Parathyroid adenoma (tissue), 2 donors: ENCODE results near the gene MTSS2.

Experiments
- H2AFZ ChIP-seq: fragments of 300-600 bp; sonication (generic); one replicate; pipeline ENCODE4 v1.7.0; 2017; ENCODE audit warnings: antibody characterized with exemption, mild to moderate bottlenecking
- H3K27ac ChIP-seq: fragments of 300-600 bp; sonication (generic); one replicate; pipeline ENCODE4 v1.7.0; 2017
- H3K27me3 ChIP-seq: fragments of 300-600 bp; sonication (generic); one replicate; pipeline ENCODE4 v1.7.0; 2017; ENCODE audit warnings: low read length; ENCODE audit not compliant: control insufficient read depth, insufficient read depth
- H3K36me3 ChIP-seq: fragments of 300-600 bp; sonication (generic); one replicate; pipeline ENCODE4 v1.7.0; 2017; ENCODE audit warnings: low read length; ENCODE audit not compliant: control insufficient read depth, insufficient read depth
- H3K4me1 ChIP-seq: fragments of 300-600 bp; sonication (generic); one replicate; pipeline ENCODE4 v1.7.0; 2017; ENCODE audit warnings: control low read depth
- H3K4me2 ChIP-seq: fragments of 300-600 bp; sonication (generic); one replicate; pipeline ENCODE4 v1.7.0; 2017; ENCODE audit warnings: low read length
- H3K4me3 ChIP-seq: fragments of 300-600 bp; sonication (generic); one replicate; pipeline ENCODE4 v1.7.0; 2017; ENCODE audit warnings: low read depth, low read length
- H3K79me2 ChIP-seq: fragments of 300-600 bp; sonication (generic); one replicate; pipeline ENCODE4 v1.7.0; 2017; ENCODE audit warnings: control low read depth
- H3K9ac ChIP-seq: fragments of 300-600 bp; sonication (generic); one replicate; pipeline ENCODE4 v1.7.0; 2017; ENCODE audit warnings: mild to moderate bottlenecking
- H3K9me3 ChIP-seq: fragments of 300-600 bp; sonication (generic); one replicate; pipeline ENCODE4 v1.7.0; 2017; ENCODE audit warnings: low read length; ENCODE audit not compliant: control insufficient read depth
- CTCF ChIP-seq: fragments of 300-600 bp; sonication (generic); IDR thresholded peaks from one replicate; pipeline ENCODE4 v1.7.0; 2017; ENCODE audit warnings: antibody characterized with exemption, mild to moderate bottlenecking
- donor health status: primary hyperparathyroidism.

MTSS2 gene

DNA sequence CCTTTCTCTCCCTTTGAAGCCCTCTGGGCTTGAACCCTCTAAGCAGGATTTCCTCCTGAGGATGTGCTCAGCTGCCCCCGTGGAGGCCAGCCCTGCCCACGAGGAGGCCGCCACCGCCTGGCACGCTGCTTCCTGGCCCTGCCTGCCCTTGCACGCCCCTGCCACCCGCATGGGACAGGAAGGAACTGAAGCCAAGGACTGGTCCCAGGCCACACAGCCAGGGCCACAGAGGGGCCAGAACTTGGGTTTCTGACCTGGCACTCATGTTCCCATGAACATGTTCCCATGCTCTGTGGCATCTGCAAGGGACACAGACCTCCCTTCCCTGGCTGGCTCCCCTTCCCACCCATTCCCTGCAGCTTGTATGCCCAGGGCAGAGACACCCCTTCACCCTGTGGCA is 24.1 kb upstream of the MTSS2 start:
- peaks cover 10% of the 10 kb centered on the region for H3K79me2 ChIP-seq
- no peak overlapping the region for H3K4me3 ChIP-seq
- H2AFZ ChIP-seq: no peak overlapping the region
- H3K9me3 ChIP-seq: no peaks in the 10 kb centered on the region
- no peaks in the 10 kb centered on the region for H3K36me3 ChIP-seq
- H3K4me1 ChIP-seq: peaks cover 20% of the 10 kb centered on the region
- no peak overlapping the region for H3K9ac ChIP-seq
- no peaks in the 10 kb centered on the region for H3K27me3 ChIP-seq
- no peak overlapping the region for H3K4me2 ChIP-seq
- TF ChIP-seq CTCF: no peak
- H3K27ac ChIP-seq: no peak overlapping the region

- Histone ChIP-seq H3K9ac (no peak overlapping the region), H3K27ac (no peak overlapping the region)
- TF ChIP-seq CTCF: no peak
Measured at GRCh38 chr16:70709457-70709856, 23.6 kb upstream of the MTSS2 start.

DNA sequence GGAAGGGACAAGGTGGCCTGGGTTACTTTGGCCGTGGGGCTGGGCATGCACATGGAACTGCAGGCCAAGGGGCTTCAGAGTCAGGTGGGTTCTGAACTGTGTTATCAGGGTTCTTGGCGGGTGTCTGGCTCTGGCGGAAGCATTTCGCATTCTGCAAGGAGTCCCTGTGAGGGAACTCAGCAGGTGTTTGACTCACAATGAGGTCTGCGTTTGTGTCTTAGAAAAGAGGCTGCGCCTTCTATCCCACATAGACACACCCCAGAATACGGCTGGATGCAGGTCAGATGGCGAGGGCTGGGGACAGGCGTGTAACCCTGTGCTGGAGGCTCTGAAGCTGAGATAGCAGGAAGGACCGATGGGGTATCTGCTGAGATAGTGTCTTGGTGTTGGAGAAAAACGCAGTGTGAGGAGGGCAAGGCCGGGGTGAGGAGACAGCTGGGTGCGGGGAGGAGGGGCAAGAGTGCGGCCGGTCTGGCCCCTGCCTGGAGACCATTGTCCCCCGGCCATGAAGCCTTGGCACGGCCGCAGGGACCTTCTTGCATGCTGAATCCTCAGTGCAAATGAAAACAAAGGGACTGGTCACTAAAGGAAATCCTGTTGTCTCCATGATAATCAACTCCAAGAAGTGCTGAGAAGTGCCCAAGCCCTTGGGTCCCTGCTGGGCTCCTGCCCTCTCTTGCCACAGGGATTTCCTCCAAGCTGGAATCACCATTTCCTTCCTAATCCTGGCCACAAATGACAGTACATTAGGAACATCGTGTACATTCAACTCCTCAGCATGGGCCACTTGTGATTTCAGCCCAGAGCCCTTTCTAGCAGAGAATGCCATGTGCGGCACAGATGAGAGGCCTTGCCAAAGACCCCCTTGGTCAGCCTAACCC is 22.8 kb upstream of the MTSS2 start:
- Histone ChIP-seq H3K27me3 (no peaks in the 10 kb centered on the region), H3K36me3 (no peaks in the 10 kb centered on the region), H3K9me3 (no peaks in the 10 kb centered on the region), H3K9ac (no peak overlapping the region), H3K79me2 (peaks cover 10% of the 10 kb centered on the region), H3K4me3 (no peak overlapping the region), H3K27ac (no peak overlapping the region), H3K4me2 (no peak overlapping the region), H2AFZ (no peak overlapping the region), H3K4me1 (peaks cover 13% of the 10 kb centered on the region)
- TF ChIP-seq CTCF: no peak

More at GRCh38 chr16:70709457-70709856, 23.6 kb upstream of the MTSS2 start:
- Histone ChIP-seq H3K4me3 (no peak overlapping the region), H3K4me2 (no peak overlapping the region), H2AFZ (no peak overlapping the region), H3K9me3 (no peaks in the 10 kb centered on the region), H3K27me3 (no peaks in the 10 kb centered on the region), H3K79me2 (peaks cover 10% of the 10 kb centered on the region), H3K4me1 (peaks cover 16% of the 10 kb centered on the region), H3K36me3 (no peaks in the 10 kb centered on the region)

- H3K9ac ChIP-seq: no peak overlapping the region
- peaks cover 10% of the 10 kb centered on the region for H3K79me2 ChIP-seq
- H2AFZ ChIP-seq: no peak overlapping the region
- H3K4me1 ChIP-seq: peaks cover 22% of the 10 kb centered on the region
- no peak overlapping the region for H3K27ac ChIP-seq
- TF ChIP-seq CTCF: no peak
- no peak overlapping the region for H3K4me3 ChIP-seq
- no peaks in the 10 kb centered on the region for H3K36me3 ChIP-seq
- no peak overlapping the region for H3K4me2 ChIP-seq
- no peaks in the 10 kb centered on the region for H3K9me3 ChIP-seq
- no peaks in the 10 kb centered on the region for H3K27me3 ChIP-seq
Measured at GRCh38 chr16:70706948-70707465, 21.2 kb upstream of the MTSS2 start.
